Astrocyte (in vitro differentiated cells and primary cell): Measurements from ENCODE around the gene VSTM4. TPM values are rescaled to one million over a fixed set of nuclear protein-coding genes. Genes with fewer than 3 reads are reported as not detected.

Experiments used
- DNase-seq: peaks from one replicate; pipeline ENCODE4 v3.0.0-alpha.2; 2010; ENCODE audit warnings: low read depth
- FAIRE-seq: peaks from 2 replicates; lab custom pipeline; 2011; peaks lifted over from hg19 to GRCh38; lab: Jason Lieb, UNC
- H2AFZ ChIP-seq: 2 replicates; pipeline ENCODE4 v1.6.0; 2012; ENCODE audit warnings: low read depth, low read length, inconsistent platforms
- H3K27ac ChIP-seq: 2 replicates; pipeline ENCODE4 v1.5.1; 2011; ENCODE audit warnings: low read depth, low read length, inconsistent platforms
- H3K27me3 ChIP-seq: 2 replicates; pipeline ENCODE4 v1.6.0; 2011; ENCODE audit warnings: low read length, inconsistent platforms; ENCODE audit not compliant: insufficient read depth
- H3K36me3 ChIP-seq: 2 replicates; pipeline ENCODE4 v1.5.1; 2011; ENCODE audit warnings: low read length, inconsistent platforms; ENCODE audit not compliant: insufficient read depth
- H3K4me1 ChIP-seq: 2 replicates; pipeline ENCODE4 v1.5.1; 2011; ENCODE audit warnings: low read length, inconsistent platforms; ENCODE audit not compliant: insufficient read depth
- H3K4me2 ChIP-seq: 2 replicates; pipeline ENCODE4 v1.6.0; 2012; ENCODE audit warnings: low read length, inconsistent platforms
- H3K4me3 ChIP-seq: 2 replicates; pipeline ENCODE4 v1.5.1; 2011; ENCODE audit warnings: low read depth, mild to moderate bottlenecking, low read length, inconsistent platforms; ENCODE audit not compliant: insufficient read depth
- H3K79me2 ChIP-seq: 2 replicates; pipeline ENCODE4 v1.6.0; 2012; ENCODE audit warnings: mild to moderate bottlenecking, low read length, inconsistent platforms; ENCODE audit not compliant: insufficient read depth
- H3K9ac ChIP-seq: 2 replicates; pipeline ENCODE4 v1.6.0; 2012; ENCODE audit warnings: mild to moderate bottlenecking, low read length, inconsistent platforms
- H3K9me3 ChIP-seq: 2 replicates; pipeline ENCODE4 v1.5.1; 2012; ENCODE audit warnings: low read depth, mild to moderate bottlenecking, low read length, inconsistent platforms; ENCODE audit not compliant: insufficient read depth
- H4K20me1 ChIP-seq: 2 replicates; pipeline ENCODE4 v1.6.0; 2012; ENCODE audit warnings: low read length, inconsistent platforms; ENCODE audit not compliant: insufficient read depth
- H3K27ac Mint-ChIP-seq: one replicate; pipeline ENCODE4 v1.8.0; 2021; ENCODE audit warnings: mild to moderate bottlenecking, mixed read lengths; ENCODE audit not compliant: unreplicated experiment
- H3K27me3 Mint-ChIP-seq: one replicate; pipeline ENCODE4 v1.8.0; 2021; ENCODE audit warnings: low read depth, mixed read lengths; ENCODE audit not compliant: unreplicated experiment
- H3K36me3 Mint-ChIP-seq: one replicate; pipeline ENCODE4 v1.8.0; 2021; ENCODE audit warnings: low read depth, mixed read lengths; ENCODE audit not compliant: unreplicated experiment
- H3K4me1 Mint-ChIP-seq: one replicate; pipeline ENCODE4 v1.8.0; 2021; ENCODE audit warnings: low read depth, mixed read lengths; ENCODE audit not compliant: unreplicated experiment
- H3K4me3 Mint-ChIP-seq: one replicate; pipeline ENCODE4 v1.8.0; 2021; ENCODE audit warnings: mild to moderate bottlenecking, moderate library complexity, mixed read lengths; ENCODE audit not compliant: unreplicated experiment
- H3K9me3 Mint-ChIP-seq: one replicate; pipeline ENCODE4 v1.8.0; 2021; ENCODE audit warnings: mild to moderate bottlenecking, mixed read lengths; ENCODE audit not compliant: unreplicated experiment
- CTCF ChIP-seq: IDR thresholded peaks from 2 replicates; pipeline ENCODE4 v1.5.1; 2011; ENCODE audit warnings: low read depth, mild to moderate bottlenecking, inconsistent platforms, low read length, moderate library complexity; ENCODE audit not compliant: insufficient read depth
- EZH2 ChIP-seq: IDR thresholded peaks from 2 replicates; pipeline ENCODE4 v1.6.1; 2012; ENCODE audit warnings: mild to moderate bottlenecking, low read length, inconsistent platforms; ENCODE audit not compliant: insufficient read depth
- total RNA-seq: library from RNA; stranded (reverse); gene quantifications from 2 replicates; pipeline ENCODE4 v1.2.1, GENCODE V29; 2021

The VSTM4 gene
- total RNA-seq, 1 donor from 2014 or later = 1.1 TPM

GRCh38 chr10:49001870-49002672, 113.3 kb downstream of the VSTM4 start:
- Mint-ChIP-seq H3K4me1 (no peaks in the 10 kb centered on the region), H3K4me3 (no peak overlapping the region), H3K27ac (no peak overlapping the region), H3K9me3 (peaks cover 3% of the 10 kb centered on the region), H3K36me3 (no peaks in the 10 kb centered on the region), H3K27me3 (peaks cover 28% of the 10 kb centered on the region)
- Histone ChIP-seq H3K27ac (no peak overlapping the region), H3K36me3 (no peaks in the 10 kb centered on the region), H2AFZ (no peak overlapping the region), H3K4me2 (no peak overlapping the region), H4K20me1 (no peaks in the 10 kb centered on the region), H3K27me3 (no peaks in the 10 kb centered on the region), H3K79me2 (no peaks in the 10 kb centered on the region), H3K4me3 (no peak overlapping the region), H3K9me3 (no peaks in the 10 kb centered on the region), H3K9ac (no peak overlapping the region), H3K4me1 (no peaks in the 10 kb centered on the region)
- TF ChIP-seq EZH2 (no peak), CTCF (no peak)
- DNase-seq (no peak), FAIRE-seq (no peak)

- FAIRE-seq = no peak
- Histone ChIP-seq H3K9me3 (no peaks in the 10 kb centered on the region), H4K20me1 (no peaks in the 10 kb centered on the region), H3K79me2 (no peaks in the 10 kb centered on the region), H2AFZ (no peak overlapping the region), H3K27me3 (no peaks in the 10 kb centered on the region), H3K27ac (no peak overlapping the region), H3K4me1 (no peaks in the 10 kb centered on the region), H3K4me3 (no peak overlapping the region), H3K4me2 (no peak overlapping the region), H3K9ac (no peak overlapping the region), H3K36me3 (no peaks in the 10 kb centered on the region)
- Mint-ChIP-seq H3K4me3 (no peak overlapping the region), H3K4me1 (no peaks in the 10 kb centered on the region), H3K36me3 (no peaks in the 10 kb centered on the region), H3K9me3 (peaks cover 3% of the 10 kb centered on the region), H3K27me3 (peaks cover 30% of the 10 kb centered on the region), H3K27ac (no peak overlapping the region)
- no peak for TF ChIP-seq EZH2
- no peak for TF ChIP-seq CTCF
- DNase-seq = no peak
These were observed 113.9 kb downstream of the VSTM4 start for GRCh38 chr10:49001402-49001801.
